HG02610 (cell line): ENCODE measurements around the gene STAM2.
"Not testable (repeated sequence)": the region's sequence is repeated elsewhere in the genome, so short reads cannot be mapped to it uniquely, and the experiment has no call there.

Experiments
- ATAC-seq: cut with Tn5 transposase; IDR thresholded peaks from one replicate; pipeline ENCODE4 v1.9.1; 2021; ENCODE audit warnings: mild to moderate bottlenecking, moderate library complexity; ENCODE audit not compliant: unreplicated experiment

STAM2 gene

GRCh38 chr2:152114366-152114765, 61.2 kb downstream of the STAM2 start:
- ATAC-seq, result no peak

GRCh38 chr2:152107140-152107539, 68.4 kb downstream of the STAM2 start:
- ATAC-seq, result not testable (repeated sequence)

- ATAC-seq, result no peak
These were observed 69.1 kb downstream of the STAM2 start for GRCh38 chr2:152106464-152106863.

- ATAC-seq, result no peak
These were observed 72.3 kb downstream of the STAM2 start for GRCh38 chr2:152103271-152103670.

- no peak for ATAC-seq
These were observed 74.6 kb downstream of the STAM2 start for GRCh38 chr2:152100961-152101360.

- ATAC-seq, result no peak
These were observed 76.1 kb downstream of the STAM2 start for GRCh38 chr2:152099367-152100050.

GRCh38 chr2:152098496-152099366, 76.8 kb downstream of the STAM2 start, which contains the start of gene CACNB4:
CACNB4 (minus strand) TSS chr2:152099044.
- ATAC-seq, result peak; percentile 44

GRCh38 chr2:152097801-152098495, 77.6 kb downstream of the STAM2 start:
- ATAC-seq, result peak; percentile 32

GRCh38 chr2:152097290-152097800, 78.2 kb downstream of the STAM2 start:
- no peak for ATAC-seq

GRCh38 chr2:152095146-152095545, 80.4 kb downstream of the STAM2 start:
- ATAC-seq, result no peak

GRCh38 chr2:152094014-152094413, 81.5 kb downstream of the STAM2 start:
- no peak for ATAC-seq

GRCh38 chr2:152093464-152093863, 82.1 kb downstream of the STAM2 start:
- ATAC-seq, result no peak

GRCh38 chr2:152092095-152092494, 83.5 kb downstream of the STAM2 start:
- no peak for ATAC-seq

GRCh38 chr2:152090726-152091125, 84.8 kb downstream of the STAM2 start:
- ATAC-seq, result not testable (repeated sequence)

- ATAC-seq, result no peak
These were observed 86.3 kb downstream of the STAM2 start for GRCh38 chr2:152089238-152089637.

- ATAC-seq, result no peak
These were observed 87.6 kb downstream of the STAM2 start for GRCh38 chr2:152088006-152088405.

- no peak for ATAC-seq
These were observed 89.3 kb downstream of the STAM2 start for GRCh38 chr2:152086231-152086630.

GRCh38 chr2:152084076-152084475, 91.5 kb downstream of the STAM2 start:
- ATAC-seq, result no peak

- no peak for ATAC-seq
These were observed 92.2 kb downstream of the STAM2 start for GRCh38 chr2:152083202-152083875.

- ATAC-seq, result peak; percentile 80
These were observed 96.9 kb downstream of the STAM2 start for GRCh38 chr2:152078662-152079061.

GRCh38 chr2:152078023-152078422, 97.5 kb downstream of the STAM2 start:
- no peak for ATAC-seq
